ENCODE measurements around the gene SPNS2.

The SPNS2 gene

DNA sequence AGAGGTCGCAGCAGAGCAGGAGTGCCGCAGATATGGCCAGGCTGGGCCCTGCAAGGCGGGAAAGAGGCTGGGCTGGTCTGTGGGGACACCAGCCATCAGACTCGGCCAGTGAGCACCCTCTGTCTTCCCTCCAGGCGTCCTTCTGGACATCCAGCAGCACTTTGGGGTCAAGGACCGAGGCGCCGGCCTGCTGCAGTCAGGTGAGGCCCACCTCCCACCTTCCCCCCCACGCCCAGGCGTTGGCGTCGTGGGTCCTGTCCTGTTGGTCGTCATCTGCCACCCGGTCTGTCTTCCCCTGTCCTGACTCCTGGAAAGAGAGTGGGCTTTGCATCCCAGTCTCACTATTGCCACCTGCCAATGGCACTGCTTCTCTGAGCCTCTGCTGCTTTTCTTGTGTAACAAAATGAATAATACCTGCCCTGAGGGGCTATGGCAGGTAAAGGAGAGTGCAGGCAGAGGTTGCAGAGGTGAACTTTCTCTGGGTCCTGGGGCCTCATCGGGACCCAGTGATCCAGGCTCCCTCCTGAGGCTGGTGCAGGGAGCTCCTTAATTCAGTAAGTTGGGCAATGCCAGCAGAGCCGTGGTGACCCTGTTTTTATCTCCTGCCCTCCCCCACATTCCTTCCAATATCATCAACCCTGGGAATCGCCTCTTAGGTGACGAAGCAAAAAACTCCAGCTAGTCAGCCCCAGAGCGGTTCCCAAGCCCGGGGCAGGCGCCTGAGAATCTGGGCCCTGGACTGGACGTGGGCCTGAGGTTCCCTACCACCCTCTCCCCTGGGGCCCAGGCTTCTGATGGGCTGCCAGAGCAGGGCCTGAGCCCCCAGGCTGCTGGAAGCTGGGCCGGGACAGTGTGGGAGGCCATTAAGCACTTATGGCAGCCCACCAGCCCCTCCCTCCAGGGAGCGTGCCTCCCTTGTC lies 14.7 kb downstream of the SPNS2 start:
- TF ChIP-seq, protein P1, sequence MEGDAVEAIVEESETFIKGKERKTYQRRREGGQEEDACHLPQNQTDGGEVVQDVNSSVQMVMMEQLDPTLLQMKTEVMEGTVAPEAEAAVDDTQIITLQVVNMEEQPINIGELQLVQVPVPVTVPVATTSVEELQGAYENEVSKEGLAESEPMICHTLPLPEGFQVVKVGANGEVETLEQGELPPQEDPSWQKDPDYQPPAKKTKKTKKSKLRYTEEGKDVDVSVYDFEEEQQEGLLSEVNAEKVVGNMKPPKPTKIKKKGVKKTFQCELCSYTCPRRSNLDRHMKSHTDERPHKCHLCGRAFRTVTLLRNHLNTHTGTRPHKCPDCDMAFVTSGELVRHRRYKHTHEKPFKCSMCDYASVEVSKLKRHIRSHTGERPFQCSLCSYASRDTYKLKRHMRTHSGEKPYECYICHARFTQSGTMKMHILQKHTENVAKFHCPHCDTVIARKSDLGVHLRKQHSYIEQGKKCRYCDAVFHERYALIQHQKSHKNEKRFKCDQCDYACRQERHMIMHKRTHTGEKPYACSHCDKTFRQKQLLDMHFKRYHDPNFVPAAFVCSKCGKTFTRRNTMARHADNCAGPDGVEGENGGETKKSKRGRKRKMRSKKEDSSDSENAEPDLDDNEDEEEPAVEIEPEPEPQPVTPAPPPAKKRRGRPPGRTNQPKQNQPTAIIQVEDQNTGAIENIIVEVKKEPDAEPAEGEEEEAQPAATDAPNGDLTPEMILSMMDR (conservative IDR thresholded peaks at IDR 0.05; ENCODE audit: control insufficient read depth, insufficient read depth, low read depth, low read length) = no peak
- no peak for DNase-seq (ENCODE audit: low read depth)
- no peak overlapping the region for H3K4me3 ChIP-seq (ENCODE audit: control insufficient read depth, low read depth, low read length)

DNA sequence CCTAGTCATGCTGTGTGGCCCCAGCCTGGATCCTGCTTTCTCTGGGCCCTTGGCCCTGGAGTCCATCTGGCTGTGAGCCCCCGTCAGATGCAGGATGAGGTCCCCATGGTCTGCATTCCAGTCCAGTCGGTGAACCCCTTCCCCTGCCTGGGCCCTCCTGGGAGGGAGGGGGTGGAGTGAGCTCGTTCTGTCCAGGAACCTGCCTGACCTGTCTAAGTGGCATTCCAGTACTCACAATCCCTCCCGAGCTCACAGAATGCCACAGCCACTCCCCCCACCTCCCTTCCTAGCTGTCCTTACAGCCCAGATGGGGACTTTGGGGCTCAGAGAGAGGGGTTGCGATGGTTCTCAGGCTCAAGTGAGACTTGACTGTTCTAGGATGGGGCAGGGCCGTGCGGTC lies 15.5 kb downstream of the SPNS2 start:
- TF ChIP-seq, protein P1 (conservative IDR thresholded peaks at IDR 0.05; ENCODE audit: control insufficient read depth, insufficient read depth, low read depth, low read length) = no peak
- H3K4me3 ChIP-seq (ENCODE audit: control insufficient read depth, low read depth, low read length) = no peak overlapping the region
- no peak for DNase-seq (ENCODE audit: low read depth)

DNA sequence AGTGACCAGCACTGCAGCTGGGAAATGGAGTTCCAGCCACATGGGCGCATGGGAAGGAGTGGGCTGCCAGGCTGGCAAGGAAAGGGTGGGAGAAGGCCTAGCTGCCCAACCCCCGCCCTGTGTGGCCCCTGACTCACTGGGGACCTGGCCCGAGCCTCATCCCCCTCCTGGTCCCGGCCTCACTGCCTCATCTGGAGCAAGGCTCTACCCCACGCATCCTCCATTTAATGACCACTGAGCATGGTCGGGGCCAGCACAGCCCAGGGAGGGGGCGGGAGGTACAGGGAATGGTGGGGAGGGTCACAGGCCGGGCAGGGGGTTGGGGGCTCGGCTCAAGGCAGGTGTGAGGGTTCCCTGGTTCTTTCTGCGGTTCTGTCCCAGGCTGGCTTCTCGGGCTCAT lies 16.1 kb downstream of the SPNS2 start:
- H3K4me3 ChIP-seq (ENCODE audit: control insufficient read depth, low read depth, low read length) = no peak overlapping the region
- TF ChIP-seq, protein P1 (conservative IDR thresholded peaks at IDR 0.05; ENCODE audit: control insufficient read depth, insufficient read depth, low read depth, low read length) = no peak

DNA sequence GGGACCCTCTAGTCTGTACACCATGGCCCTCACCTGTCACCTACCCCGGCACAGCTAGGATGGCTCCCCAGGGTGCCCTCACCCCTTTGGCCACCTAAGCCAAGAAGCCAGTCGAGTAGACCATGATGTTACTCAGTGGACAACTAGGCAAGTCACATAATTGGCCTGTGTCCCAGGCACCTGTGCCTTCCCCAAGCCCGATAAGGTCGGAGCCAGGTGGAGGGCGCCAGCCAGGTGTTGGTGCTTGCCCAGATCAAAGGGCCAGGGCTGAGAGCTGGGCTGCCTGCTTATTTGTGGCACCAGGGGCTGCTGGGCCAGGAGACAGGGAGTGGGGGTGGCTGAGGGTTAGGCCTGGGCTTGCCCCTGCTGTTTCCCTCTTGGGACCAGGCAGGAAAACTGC lies 16.8 kb downstream of the SPNS2 start:
- no peak overlapping the region for H3K4me3 ChIP-seq (ENCODE audit: control insufficient read depth, low read depth, low read length)
- TF ChIP-seq, protein P1 (conservative IDR thresholded peaks at IDR 0.05; ENCODE audit: control insufficient read depth, insufficient read depth, low read depth, low read length) = no peak
- DNase-seq (ENCODE audit: low read depth) = no peak

More for the DNA sequence above, 16.1 kb downstream of the SPNS2 start:
- no peak for DNase-seq (ENCODE audit: low read depth)

DNA sequence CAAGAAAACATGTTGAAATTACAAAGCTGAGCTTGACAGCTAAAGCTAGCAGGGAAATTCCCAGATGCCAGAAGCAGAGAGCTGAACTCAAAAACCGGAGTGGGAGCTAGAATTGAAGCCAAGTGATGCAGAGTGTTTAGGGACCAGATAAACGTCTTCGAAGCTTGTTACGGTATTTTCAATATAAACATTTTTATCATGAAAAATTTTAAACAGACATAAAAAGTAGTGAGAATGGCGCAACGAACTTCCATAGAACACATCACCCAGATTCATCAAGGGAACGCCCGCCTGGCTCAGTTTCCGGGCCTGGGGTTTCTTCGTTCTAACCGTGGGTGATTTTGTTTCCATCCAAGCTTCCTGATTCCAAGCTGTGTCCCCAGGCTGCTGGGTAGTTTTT lies 18.1 kb downstream of the SPNS2 start:
- TF ChIP-seq, protein P1 (conservative IDR thresholded peaks at IDR 0.05; ENCODE audit: control insufficient read depth, insufficient read depth, low read depth, low read length) = no peak

DNA sequence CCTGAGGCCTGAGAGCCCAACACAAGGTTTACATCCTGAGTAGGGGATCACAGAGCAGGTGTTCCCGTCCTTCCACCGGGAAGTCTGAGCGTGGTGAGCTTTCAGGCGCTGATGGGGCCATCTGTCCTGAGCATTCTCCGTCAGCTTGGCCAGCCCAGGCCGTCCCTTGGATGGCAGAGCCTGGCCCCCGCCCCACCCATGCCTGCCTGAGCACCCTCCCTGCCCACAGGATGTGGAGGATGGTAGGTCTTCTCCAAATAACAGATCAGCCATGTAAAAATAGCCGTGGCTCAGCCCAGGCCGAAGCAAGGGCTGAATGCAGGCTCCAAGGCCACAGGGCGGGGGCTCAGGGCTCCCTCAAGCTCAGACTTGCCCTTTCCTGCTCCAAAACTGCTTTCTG lies 20.2 kb downstream of the SPNS2 start:
- DNase-seq (ENCODE audit: low read depth) = no peak
- TF ChIP-seq, protein P1 (conservative IDR thresholded peaks at IDR 0.05; ENCODE audit: control insufficient read depth, insufficient read depth, low read depth, low read length) = no peak
- H3K4me3 ChIP-seq (ENCODE audit: control insufficient read depth, low read depth, low read length) = no peak overlapping the region

More for the DNA sequence above, 18.1 kb downstream of the SPNS2 start:
- H3K4me3 ChIP-seq (ENCODE audit: control insufficient read depth, low read depth, low read length) = no peak overlapping the region
- DNase-seq (ENCODE audit: low read depth) = no peak
